DLD1 (cell line): ENCODE data around the gene ST3GAL5.
"Not testable (repeated sequence)": the region's sequence is repeated elsewhere in the genome, so short reads cannot be mapped to it uniquely, and the experiment has no call there.

Source experiments
- in situ Hi-C: cut with HindIII; loops from 2 replicates; pipeline ENCODE4 v1.10.0; 2017; ENCODE audit warnings: low sequenced_read_pairs

The ST3GAL5 gene

GRCh38 chr2:85894554-85895278, 5.9 kb upstream of the ST3GAL5 start:
- in situ Hi-C loops = not testable (repeated sequence)

DNA sequence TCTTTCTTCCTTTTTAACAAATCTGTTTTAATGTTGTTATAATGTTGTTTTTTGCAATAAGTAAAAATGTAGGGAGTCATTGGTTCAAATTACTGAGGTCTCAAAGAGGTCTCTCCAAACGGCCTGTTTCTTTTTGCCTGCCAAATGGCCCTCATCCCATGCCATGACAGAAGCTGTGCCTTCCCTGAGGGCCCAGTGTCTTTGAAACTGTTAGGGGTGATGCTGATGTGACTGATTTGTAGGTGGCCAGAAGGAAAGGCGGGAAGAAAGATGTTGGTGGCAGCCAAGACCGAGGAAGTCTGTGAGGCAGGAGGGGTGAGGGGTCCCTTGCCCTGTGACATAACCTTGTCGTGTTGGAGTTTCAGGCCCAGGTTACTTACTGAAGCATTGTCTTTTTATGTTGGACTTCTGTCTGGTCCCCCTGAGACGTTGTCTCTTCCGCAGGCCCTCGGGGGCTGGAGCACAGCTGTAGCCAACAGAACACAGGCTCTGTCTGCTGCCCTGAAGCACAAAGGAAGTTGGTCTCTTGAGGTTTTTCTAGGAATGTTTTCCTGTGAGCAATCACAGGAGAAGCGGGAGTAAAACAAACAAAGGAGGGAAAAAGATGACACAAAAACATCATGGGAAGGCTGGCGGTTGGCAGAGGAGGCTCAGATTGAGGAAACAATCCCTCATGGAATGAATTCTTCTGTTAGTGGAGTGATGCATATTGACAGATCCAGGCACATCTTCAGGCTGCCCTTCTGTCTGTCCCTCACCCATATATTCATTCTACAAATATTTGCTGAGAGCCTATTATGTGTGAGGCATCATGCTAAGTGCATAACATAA, 4.9 kb upstream of the ST3GAL5 start:
- in situ Hi-C loops = no loop called here

- in situ Hi-C loops = no loop called here
Observed at GRCh38 chr2:85892216-85892944, 3.6 kb upstream of the ST3GAL5 start.

- in situ Hi-C loops = no loop called here
Observed at GRCh38 chr2:85890522-85891176, 1.9 kb upstream of the ST3GAL5 start.

DNA sequence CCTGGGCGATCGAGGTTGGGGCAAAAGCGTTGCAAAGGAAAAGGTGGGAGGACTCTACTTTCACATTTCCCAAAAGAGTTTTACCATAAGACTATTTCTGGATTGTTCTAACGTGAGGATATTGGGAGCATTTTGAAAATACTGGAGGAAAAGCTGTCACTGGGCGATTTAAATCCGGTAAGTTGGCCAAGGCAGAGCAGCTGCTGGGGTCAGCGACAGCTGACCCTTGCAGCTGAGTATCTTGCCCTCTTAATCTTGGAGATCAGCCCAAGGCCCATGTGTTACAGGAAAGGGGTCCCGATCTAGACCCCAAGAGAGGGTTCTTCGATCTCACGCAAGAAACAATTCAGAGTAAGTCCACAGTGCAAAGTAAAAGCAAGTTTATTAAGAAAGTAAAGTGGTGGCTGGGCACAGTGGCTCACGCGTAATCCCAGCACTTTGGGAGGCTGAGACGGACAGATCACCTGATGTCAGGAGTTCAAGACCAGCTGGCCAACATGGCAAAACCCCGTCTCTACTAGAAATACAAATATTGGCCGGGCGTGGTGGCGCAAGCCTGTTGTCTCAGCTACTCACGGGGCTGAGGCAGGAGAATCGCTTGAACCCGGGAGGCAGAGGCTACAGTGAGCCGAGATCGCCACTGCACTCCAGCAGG, 964 bp upstream of the ST3GAL5 start:
- in situ Hi-C loops = no loop called here

DNA sequence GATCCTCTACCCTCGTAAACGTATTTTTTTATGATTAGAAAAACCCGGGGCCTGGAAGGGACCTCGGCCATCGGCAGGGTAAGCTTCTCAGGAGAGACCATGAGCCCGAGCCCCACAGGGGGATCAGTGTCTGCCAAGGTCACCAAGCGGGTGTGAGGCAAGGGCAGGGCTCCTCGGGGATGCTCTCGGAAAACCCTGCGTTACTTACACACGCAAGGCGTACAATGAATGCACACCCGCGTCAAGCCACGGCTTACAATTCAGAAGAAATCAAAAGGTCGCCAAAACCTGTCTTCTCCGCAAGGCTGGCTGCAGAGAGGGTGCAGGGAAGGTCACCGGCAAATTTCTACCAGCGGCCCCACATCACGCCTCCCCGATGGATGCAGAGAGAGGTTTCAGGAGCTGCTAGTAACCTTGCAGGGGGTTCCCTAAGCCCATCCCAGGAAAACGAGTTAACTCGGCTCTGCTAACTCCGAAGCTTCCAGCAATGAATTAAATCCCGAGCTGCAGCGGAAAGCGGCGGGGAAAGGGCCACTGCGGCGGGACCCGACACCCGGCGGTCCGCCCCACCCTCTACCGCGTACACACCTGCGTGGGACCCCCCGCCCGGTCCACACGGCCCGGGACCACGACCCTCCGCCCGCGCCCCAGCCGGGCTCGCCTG, 638 bp downstream of the ST3GAL5 start:
- in situ Hi-C loops = no loop called here

DNA sequence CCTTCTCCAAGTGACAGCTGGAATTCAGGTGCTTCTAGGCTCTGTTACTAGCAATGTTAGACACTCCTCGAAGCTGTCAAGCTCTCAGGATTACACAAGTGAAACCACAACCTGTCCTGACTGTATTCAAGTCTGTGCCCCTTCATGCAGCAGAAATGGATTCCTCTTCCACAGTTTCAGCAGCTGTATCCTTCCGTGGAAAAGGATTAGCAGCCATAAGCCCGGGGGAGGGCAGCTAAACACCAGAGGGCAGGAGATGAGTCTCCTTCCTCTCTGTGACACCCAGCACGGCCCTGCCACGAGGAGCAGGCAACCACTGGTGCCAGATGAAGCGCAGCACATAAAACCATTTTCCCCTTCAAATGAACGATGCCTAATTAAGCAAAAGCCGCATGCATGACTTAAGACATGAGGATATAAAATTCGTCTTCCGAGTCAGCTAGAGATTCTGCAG, 1.2 kb downstream of the ST3GAL5 start:
- in situ Hi-C loops = no loop called here

GRCh38 chr2:85886590-85886989, 2.2 kb downstream of the ST3GAL5 start:
- in situ Hi-C loops = no loop called here

DNA sequence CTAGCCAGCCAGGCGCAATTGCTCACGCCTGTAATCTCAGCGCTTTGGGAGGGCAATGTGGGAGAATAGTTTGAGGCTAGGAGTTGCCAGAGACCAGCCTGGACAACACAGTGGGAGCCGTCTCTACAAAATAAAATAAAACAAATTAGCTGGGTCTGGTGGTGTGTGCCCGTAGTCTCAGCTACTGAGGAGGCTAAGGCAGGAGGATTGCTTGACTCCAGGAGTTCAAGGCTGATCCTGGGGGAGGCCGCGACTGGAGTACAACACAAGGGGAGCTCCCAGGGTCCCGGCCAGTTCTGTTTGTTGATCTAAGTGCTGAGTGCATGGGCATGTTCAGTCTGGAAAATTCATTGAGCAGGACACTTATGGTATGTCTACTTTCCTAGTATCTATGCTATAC, 2.6 kb downstream of the ST3GAL5 start:
- in situ Hi-C loops = no loop called here

DNA sequence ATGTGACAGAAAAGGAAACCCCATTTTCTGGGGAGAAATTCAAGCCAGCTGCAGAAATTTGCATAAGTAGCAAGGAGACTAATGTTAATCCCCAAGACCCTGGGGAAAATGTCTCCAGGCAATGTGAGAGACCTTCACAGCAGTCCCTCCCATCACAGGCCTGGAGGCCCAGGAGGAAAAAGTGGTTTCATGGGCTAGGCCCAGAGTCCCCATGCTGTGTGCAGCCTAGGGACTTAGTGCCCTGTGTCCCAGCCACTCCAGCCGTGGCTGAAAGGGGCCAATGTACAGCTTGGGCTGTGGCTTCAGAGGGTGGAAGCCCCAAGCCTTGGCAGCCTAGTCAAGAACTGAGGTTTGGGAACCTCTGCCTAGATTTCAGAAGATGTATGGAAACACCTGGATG, 7.0 kb downstream of the ST3GAL5 start:
- in situ Hi-C loops = not testable (repeated sequence)

- in situ Hi-C loops = not testable (repeated sequence)
Observed at GRCh38 chr2:85880716-85881328, 8.0 kb downstream of the ST3GAL5 start.

DNA sequence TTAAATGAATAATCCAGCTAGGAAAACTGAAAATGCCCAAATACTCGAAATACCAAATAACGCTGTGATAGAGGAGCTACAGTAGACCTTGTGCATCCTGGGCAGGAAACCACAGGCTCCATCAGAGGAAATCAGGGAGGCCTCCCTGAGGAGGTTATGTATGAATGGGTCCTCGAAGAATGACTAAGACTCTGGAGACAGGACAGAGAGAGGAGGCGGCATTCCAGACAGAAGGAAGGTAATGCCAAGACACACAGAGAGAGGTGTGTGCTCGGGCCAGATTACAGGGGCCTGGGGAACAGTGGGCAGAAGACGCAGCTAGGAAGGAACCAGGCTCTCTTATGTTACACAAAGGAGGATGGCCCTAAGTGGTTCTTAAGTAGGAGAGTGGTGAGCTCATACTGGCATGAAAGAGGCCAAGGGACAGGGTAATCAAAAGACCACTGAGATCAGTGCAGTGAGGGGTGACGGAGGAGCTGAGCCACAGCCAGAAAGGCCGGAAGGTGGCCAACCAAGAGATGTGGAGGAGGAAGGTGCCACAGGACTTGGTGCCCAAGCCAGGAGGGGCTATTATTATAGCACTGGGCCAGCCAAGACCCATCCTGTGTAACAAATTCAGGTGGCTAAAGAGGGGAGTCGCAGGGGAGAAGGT, 9.9 kb downstream of the ST3GAL5 start:
- in situ Hi-C loops = no loop called here

- in situ Hi-C loops = no loop called here
Observed at GRCh38 chr2:85875350-85876050, 13.3 kb downstream of the ST3GAL5 start.

DNA sequence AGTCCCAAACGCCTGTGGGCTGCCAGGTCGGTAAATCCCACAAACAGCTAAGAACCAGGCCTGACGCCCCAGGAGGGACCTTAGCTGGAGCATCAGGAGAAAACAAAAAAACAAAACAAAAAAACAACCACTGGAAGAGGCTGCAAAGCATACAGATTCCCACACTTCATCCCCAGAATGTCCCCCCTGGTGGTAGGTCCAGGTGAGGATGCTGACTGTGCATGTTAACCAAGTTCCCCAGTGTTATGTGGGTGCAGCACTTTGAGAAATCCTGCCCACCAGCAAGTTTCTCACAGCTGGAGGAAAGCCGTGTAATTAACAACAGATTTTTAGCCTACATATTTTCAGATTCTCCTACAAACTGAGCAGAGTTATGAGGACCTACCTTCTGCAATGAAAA, 15.1 kb downstream of the ST3GAL5 start:
- in situ Hi-C loops = no loop called here

GRCh38 chr2:85872536-85873161, 16.1 kb downstream of the ST3GAL5 start:
- in situ Hi-C loops = no loop called here

DNA sequence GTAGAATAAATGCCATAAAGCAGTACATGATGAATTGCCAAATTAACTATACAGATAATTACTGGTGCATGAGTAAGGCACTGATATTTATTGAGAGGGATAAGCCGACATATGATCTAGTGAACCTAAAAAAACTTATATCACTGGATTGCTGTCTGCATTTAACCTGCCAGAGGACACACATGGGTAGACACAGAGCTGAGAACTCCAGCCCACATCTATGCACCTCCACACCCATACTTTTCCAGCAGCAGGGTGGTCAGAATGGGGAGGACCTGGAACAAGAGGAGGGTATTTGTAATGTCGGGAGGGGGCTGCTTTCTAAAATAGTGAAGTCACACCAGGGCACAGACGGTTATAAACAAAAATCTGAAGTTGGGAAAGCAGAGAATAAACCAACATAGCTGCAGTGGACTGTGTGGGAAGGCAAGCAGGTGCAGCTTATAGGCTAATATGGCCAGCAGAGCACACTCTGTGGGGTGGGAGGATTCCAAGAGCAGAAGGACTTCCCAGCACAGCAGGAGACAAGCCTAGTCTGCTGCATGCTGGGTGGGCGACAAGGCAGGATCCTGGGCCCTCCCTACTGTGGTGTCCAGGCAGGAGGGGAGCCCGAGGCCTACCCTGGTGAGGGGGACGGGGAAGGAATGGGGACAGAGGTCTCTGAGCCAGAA, 17.2 kb downstream of the ST3GAL5 start:
- in situ Hi-C loops = no loop called here

- in situ Hi-C loops = no loop called here
Observed at GRCh38 chr2:85868822-85869221, 20.0 kb downstream of the ST3GAL5 start.
